Vagina (tissue), 2 donors: Measurements from ENCODE around the gene SULF2.

Experiments used
- CTCF ChIP-seq, 3 experiments: fragments of 450-650 bp in 2 of 3; fragments of 200-600 bp in 1 of 3; sonication (generic) in 1 of 3; IDR thresholded peaks; one replicate each; pipeline ENCODE4 v1.5.1; 2017 to 2019; ENCODE audit warnings: antibody characterized with exemption in 3 of 3, mild to moderate bottlenecking in 2 of 3, moderate library complexity in 2 of 3
- POLR2A ChIP-seq, 2 donors: fragments of 450-650 bp; IDR thresholded peaks; one replicate each; pipeline ENCODE4 v1.6.1; 2017; ENCODE audit warnings: antibody characterized with exemption in 2 of 2, mild to moderate bottlenecking in 2 of 2, moderate library complexity in 2 of 2

DNA sequence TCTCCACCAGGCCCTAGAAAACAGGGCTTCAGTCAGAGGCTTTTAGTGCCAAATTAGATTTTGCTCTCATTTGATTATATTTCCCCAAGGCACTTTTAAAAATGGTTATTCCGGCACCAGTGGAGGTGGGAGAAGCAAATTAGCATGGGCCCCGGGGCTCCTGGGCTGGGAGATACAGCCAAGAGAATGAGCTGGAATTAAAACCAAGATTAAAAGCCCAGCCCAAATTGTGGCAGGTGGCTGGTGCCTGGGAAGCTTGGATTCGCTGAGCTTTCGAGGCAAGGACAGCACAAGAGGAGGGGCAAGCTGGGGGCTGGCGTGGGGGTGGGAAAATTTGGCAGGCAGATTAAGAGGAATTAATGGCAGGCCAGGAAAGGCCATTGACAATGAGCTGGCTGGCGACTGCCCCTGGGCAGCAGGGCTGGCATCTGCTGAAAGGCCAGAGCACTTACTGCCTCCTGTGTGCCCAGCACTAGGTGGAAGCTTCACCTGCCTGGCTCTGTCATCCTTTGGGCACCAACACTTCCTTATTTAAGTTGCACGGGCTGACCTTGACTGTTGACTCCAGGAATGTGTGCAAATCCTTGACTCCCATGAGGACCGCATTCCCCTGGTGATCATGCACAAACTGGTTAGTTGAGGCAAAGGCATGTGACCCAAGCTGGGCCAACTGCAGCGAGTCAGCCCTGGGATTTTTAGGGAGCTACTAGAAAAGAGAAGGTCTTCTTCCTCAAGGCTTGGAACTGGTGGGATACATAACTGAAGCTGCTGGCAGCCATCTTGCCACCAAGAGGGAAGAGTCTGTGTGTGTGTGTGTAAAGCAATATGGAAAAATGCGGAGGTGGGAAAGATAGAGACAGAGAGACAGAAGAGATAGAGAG is 76.1 kb downstream of the SULF2 start:
- no peak for TF ChIP-seq POLR2A (IDR thresholded peaks at IDR 0.05)
- no peak for TF ChIP-seq CTCF (IDR thresholded peaks at IDR 0.05)
